Fibroblast of mammary gland (primary cell): ENCODE measurements around the gene PCNX2.
A peak's percentile ranks its signal among the peaks of the same experiment; 100 is the strongest.

ENCODE experiments used
- DNase-seq: peaks from one replicate; pipeline ENCODE4 v3.0.0-alpha.2; 2010; ENCODE audit warnings: low read depth
- H3K4me3 ChIP-seq: 2 replicates; pipeline ENCODE4 v1.5.1; 2011; ENCODE audit warnings: low read depth, mild to moderate bottlenecking, low read length, moderate library complexity; ENCODE audit not compliant: control insufficient read depth
- TF ChIP-seq, protein P1 (sequence below): conservative IDR thresholded peaks from 2 replicates; pipeline ENCODE4 v1.5.1; 2011; ENCODE audit warnings: low read depth, low read length, inconsistent platforms; ENCODE audit not compliant: control insufficient read depth, insufficient read depth

The PCNX2 gene

GRCh38 chr1:232999956-233000625 is 295.4 kb downstream of the PCNX2 start:
- DNase-seq: no peak
- TF ChIP-seq, protein P1, sequence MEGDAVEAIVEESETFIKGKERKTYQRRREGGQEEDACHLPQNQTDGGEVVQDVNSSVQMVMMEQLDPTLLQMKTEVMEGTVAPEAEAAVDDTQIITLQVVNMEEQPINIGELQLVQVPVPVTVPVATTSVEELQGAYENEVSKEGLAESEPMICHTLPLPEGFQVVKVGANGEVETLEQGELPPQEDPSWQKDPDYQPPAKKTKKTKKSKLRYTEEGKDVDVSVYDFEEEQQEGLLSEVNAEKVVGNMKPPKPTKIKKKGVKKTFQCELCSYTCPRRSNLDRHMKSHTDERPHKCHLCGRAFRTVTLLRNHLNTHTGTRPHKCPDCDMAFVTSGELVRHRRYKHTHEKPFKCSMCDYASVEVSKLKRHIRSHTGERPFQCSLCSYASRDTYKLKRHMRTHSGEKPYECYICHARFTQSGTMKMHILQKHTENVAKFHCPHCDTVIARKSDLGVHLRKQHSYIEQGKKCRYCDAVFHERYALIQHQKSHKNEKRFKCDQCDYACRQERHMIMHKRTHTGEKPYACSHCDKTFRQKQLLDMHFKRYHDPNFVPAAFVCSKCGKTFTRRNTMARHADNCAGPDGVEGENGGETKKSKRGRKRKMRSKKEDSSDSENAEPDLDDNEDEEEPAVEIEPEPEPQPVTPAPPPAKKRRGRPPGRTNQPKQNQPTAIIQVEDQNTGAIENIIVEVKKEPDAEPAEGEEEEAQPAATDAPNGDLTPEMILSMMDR: no peak

GRCh38 chr1:232998646-232999045 is 296.9 kb downstream of the PCNX2 start:
- TF ChIP-seq, protein P1: no peak
- no peak overlapping the region for H3K4me3 ChIP-seq
- peak; percentile 12 for DNase-seq

More at GRCh38 chr1:232999956-233000625, 295.4 kb downstream of the PCNX2 start:
- H3K4me3 ChIP-seq: no peak overlapping the region

DNA sequence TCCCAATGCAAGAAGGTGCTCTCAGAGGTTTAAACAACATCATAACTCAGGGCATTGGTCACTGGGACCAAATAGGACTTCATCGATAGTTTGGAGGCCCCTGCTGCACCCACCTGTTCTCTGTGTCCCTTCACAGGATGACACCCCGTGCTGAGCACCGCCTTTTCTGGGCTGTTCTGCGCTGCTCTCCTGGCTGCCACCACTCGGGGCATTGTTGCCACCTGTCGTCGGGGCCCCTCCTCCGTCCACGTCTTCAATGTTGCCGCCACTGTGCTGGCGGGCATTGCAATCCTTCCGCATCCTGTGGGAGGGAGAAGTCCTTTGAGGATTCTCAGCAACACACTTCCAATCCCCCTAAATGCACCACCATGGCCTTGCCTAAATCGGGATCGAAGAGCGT is 297.4 kb downstream of the PCNX2 start:
- DNase-seq: no peak
- TF ChIP-seq, protein P1: no peak
- no peak overlapping the region for H3K4me3 ChIP-seq

DNA sequence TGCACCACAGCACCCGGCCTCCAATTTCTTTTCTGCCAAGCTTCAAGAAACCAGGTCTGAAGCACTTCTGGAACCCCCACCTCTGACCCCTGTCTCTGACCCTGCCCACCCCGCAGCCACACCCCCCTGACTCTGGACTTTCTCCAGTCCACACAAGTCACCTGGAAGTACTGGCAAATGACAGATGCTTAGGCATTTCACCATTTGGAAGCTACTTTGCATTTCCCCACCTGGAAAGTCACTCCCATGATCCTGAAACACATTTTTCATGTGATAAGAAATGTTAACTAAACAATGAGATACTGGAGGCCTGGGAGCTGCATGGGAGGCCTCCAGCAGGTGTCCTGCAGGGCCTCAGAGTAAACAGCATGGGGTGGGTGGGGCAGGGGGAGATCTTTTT is 299.4 kb downstream of the PCNX2 start:
- no peak for DNase-seq
- H3K4me3 ChIP-seq: no peak overlapping the region
- TF ChIP-seq, protein P1: no peak

DNA sequence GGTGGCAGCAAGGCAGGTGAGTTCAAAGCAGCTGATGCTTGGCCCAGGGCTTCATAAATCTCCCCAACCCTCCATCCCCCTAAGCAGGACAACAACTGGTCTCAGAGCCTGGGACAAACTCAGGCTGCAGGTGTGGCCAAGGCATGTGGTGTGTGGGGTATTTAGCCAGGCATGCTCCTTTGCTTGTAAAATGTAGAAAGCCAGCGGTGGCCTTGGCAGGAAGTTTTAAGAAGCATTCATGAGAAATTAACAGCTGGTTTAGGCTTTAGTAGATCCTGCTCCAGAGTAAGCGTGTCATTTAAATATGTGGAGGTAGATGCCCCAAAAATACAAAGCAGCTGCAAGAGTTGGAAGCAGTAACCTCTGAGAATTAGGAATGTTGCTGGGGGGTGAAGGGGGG is 300.3 kb downstream of the PCNX2 start:
- TF ChIP-seq, protein P1: no peak
- H3K4me3 ChIP-seq: no peak overlapping the region
- no peak for DNase-seq

GRCh38 chr1:232993555-232993954 is 302.0 kb downstream of the PCNX2 start:
- TF ChIP-seq, protein P1: no peak
- DNase-seq: no peak
- no peak overlapping the region for H3K4me3 ChIP-seq
